Stimulated activated naive CD4-positive, alpha-beta T cell treated with Interleukin-2 at 50 U/mL for 16 hours (primary cell): Measurements from ENCODE around the gene CHCHD6.
A peak's percentile ranks its signal among the peaks of the same experiment; 100 is the strongest.

ENCODE experiments used
- DNase-seq: peaks from one replicate; lab custom pipeline; 2025; lab: John Stamatoyannopoulos, UW

The CHCHD6 gene

GRCh38 chr3:126979046-126979628, 275.1 kb downstream of the CHCHD6 start:
- DNase-seq, result no peak

GRCh38 chr3:126980266-126980811, 276.3 kb downstream of the CHCHD6 start:
- DNase-seq, result no peak

GRCh38 chr3:126982126-126982470, 278.1 kb downstream of the CHCHD6 start:
- peak; percentile 73 for DNase-seq

- peak; percentile 84 for DNase-seq
These were observed 278.6 kb downstream of the CHCHD6 start, which contains the start of gene PLXNA1 for GRCh38 chr3:126982471-126983175. Gene PLXNA1 (plus strand): TSS chr3:126983115. CDS start chr3:126988594, 5,479 bp downstream.

GRCh38 chr3:126983276-126983652, 279.2 kb downstream of the CHCHD6 start:
- no peak for DNase-seq

- DNase-seq, result peak; percentile 6
These were observed 279.8 kb downstream of the CHCHD6 start for GRCh38 chr3:126983653-126984390.

- no peak for DNase-seq
These were observed 280.5 kb downstream of the CHCHD6 start for GRCh38 chr3:126984391-126985131.

GRCh38 chr3:126985132-126985985, 281.3 kb downstream of the CHCHD6 start:
- no peak for DNase-seq

GRCh38 chr3:126986001-126986400, 282.0 kb downstream of the CHCHD6 start:
- no peak for DNase-seq

GRCh38 chr3:126987129-126987528, 283.1 kb downstream of the CHCHD6 start:
- no peak for DNase-seq

- DNase-seq, result no peak
These were observed 283.6 kb downstream of the CHCHD6 start for GRCh38 chr3:126987596-126987995.

GRCh38 chr3:126988451-126989021, 284.5 kb downstream of the CHCHD6 start:
- DNase-seq, result no peak

- no peak for DNase-seq
These were observed 285.4 kb downstream of the CHCHD6 start for GRCh38 chr3:126989316-126990023.

GRCh38 chr3:126990024-126990700, 286.1 kb downstream of the CHCHD6 start:
- no peak for DNase-seq

- no peak for DNase-seq
These were observed 286.9 kb downstream of the CHCHD6 start for GRCh38 chr3:126990890-126991289.

GRCh38 chr3:126991366-126992200, 287.5 kb downstream of the CHCHD6 start:
- no peak for DNase-seq

GRCh38 chr3:126992216-126992615, 288.2 kb downstream of the CHCHD6 start:
- no peak for DNase-seq

- no peak for DNase-seq
These were observed 288.7 kb downstream of the CHCHD6 start for GRCh38 chr3:126992776-126993175.

GRCh38 chr3:126993436-126993835, 289.4 kb downstream of the CHCHD6 start:
- DNase-seq, result no peak
